Pancreas (tissue), 10 donors: Measurements from ENCODE around the gene RASA1. TPM values are rescaled to one million over a fixed set of nuclear protein-coding genes. Genes with fewer than 3 reads are reported as not detected.

Experiments
- ATAC-seq, 4 donors: fragments of 200-7000 bp; cut with Tn5 transposase; one replicate each; pipeline versions ENCODE4 v1.8.0 to v1.9.1; 2020; ENCODE audit warnings: mild to moderate bottlenecking in 4 of 4, moderate library complexity in 4 of 4
- DNase-seq, 6 donors: peaks; one replicate each; pipeline ENCODE4 v3.0.0-alpha.2; 2020
- FAIRE-seq: peaks from 2 replicates; lab custom pipeline; 2012; peaks lifted over from hg19 to GRCh38; lab: Jason Lieb, UNC
- H3K27ac ChIP-seq, 4 donors: fragments of 200-600 bp; sonication (generic); 1 replicate in 3 of 4; 2 replicates in 1 of 4; pipeline versions ENCODE4 v1.5.0 to v1.8.0; 2020
- H3K27me3 ChIP-seq, 4 donors: fragments of 200-600 bp; one replicate each; pipeline ENCODE4 v1.8.0; 2021
- H3K36me3 ChIP-seq, 3 donors: fragments of 200-600 bp; sonication (generic) in 1 of 3; one replicate each; pipeline versions ENCODE4 v1.5.0 to v1.8.0; 2020 to 2021
- H3K4me1 ChIP-seq, 3 donors: fragments of 200-600 bp; one replicate each; pipeline ENCODE4 v1.8.0; 2021
- H3K4me3 ChIP-seq, 4 donors: fragments of 200-600 bp; sonication (generic) in 2 of 4; one replicate each; pipeline versions ENCODE4 v1.5.0 to v1.8.0; 2020 to 2021
- H3K9me3 ChIP-seq, 4 donors: fragments of 200-600 bp; one replicate each; pipeline ENCODE4 v1.8.0; 2021
- WGBS, 2 donors: extraction: QIAGEN DNeasy Blood & Tissue Kit; methylation state at CpG; one replicate each; pipeline ENCODE4 v1.1.7; 2013; 5-methylcytosine and 5-hydroxymethylcytosine counted together
- intact Hi-C, 3 donors: fragments of 100-400 bp; cut with DNase I; formaldehyde crosslinking; loops; one replicate each; pipeline versions ENCODE4 v1.11.1 to v1.14.2; 2022
- polyA plus RNA-seq, 2 donors: library from polyadenylated mRNA; stranded (reverse); fragments of 200-250 nt; gene quantifications; one replicate each; pipeline ENCODE4 v1.2.3, GENCODE V29; 2013
- total RNA-seq, 6 donors: library from RNA; stranded (reverse); fragmentation: NEBNext Ultra II Directional in 4 of 6; extraction: Animal tissue kit (Norgen Biotek cat#: 25700) in 4 of 6; gene quantifications; one replicate each; pipeline versions ENCODE4 v1.2.1 to v1.2.4, GENCODE V29; 2021 to 2023
- TF ChIP-seq, protein P1 (sequence below), 4 donors: fragments of 200-600 bp; sonication (generic) in 3 of 4; IDR thresholded peaks; one replicate each; pipeline versions ENCODE4 v1.5.0 to v1.8.0; 2021; ENCODE audit warnings: antibody characterized with exemption in 4 of 4
- donor health status: healthy with polysubstance abuse.
- donor health status: DM: no; HTN: no; CAD: no; lungs with moderate emphysema.
- donor health status: DM: no; HTN: no; CAD: no.
- donor health status: control.
- donor health status: control.
- donor health status: Bipolar disorder and iron deficiency.
- donor health status: DM: yes; HTN: yes; CAD: no.
- donor health status: DM: no; HTN: no; CAD: no.
- donor health status: DM: no; HTN: no; CAD: no.
- donor health status: DM: yes; HTN: yes; CAD: no.

RASA1 gene
- total and polyA plus RNA-seq, 8 donors = 5.2 to 17.7 (median 9.9) TPM

DNA sequence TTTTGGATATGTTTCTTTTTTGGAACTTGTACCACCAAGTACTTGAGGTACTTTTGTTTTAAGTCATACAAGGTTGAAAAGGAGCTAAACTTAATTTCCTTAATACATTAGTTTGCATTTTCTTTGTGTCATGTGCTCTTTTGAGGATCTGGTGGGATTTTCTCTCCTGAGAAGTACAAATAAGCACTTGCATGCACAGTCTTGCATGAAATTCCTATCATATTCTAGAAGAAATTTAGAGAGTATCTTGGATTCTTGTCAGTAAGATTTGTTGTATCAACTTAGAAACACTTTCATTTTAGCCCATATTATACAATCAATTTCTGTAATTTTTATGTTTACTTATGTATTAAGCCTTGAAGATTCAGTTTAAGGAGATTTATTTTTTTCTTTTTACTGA, 80.2 kb downstream of the RASA1 start:
- Histone ChIP-seq H3K4me3 (no peak overlapping the region), H3K27me3 (no peaks in the 10 kb centered on the region), H3K4me1 (no peaks in the 10 kb centered on the region), H3K36me3 (no peaks in the 10 kb centered on the region), H3K27ac (no peak overlapping the region), H3K9me3 (no peaks in the 10 kb centered on the region)
- DNase-seq (no peak), ATAC-seq (no peak), FAIRE-seq (no peak)
- TF ChIP-seq, protein P1, sequence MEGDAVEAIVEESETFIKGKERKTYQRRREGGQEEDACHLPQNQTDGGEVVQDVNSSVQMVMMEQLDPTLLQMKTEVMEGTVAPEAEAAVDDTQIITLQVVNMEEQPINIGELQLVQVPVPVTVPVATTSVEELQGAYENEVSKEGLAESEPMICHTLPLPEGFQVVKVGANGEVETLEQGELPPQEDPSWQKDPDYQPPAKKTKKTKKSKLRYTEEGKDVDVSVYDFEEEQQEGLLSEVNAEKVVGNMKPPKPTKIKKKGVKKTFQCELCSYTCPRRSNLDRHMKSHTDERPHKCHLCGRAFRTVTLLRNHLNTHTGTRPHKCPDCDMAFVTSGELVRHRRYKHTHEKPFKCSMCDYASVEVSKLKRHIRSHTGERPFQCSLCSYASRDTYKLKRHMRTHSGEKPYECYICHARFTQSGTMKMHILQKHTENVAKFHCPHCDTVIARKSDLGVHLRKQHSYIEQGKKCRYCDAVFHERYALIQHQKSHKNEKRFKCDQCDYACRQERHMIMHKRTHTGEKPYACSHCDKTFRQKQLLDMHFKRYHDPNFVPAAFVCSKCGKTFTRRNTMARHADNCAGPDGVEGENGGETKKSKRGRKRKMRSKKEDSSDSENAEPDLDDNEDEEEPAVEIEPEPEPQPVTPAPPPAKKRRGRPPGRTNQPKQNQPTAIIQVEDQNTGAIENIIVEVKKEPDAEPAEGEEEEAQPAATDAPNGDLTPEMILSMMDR (IDR thresholded peaks at IDR 0.05) = no peak
- intact Hi-C loops = no loop called here

DNA sequence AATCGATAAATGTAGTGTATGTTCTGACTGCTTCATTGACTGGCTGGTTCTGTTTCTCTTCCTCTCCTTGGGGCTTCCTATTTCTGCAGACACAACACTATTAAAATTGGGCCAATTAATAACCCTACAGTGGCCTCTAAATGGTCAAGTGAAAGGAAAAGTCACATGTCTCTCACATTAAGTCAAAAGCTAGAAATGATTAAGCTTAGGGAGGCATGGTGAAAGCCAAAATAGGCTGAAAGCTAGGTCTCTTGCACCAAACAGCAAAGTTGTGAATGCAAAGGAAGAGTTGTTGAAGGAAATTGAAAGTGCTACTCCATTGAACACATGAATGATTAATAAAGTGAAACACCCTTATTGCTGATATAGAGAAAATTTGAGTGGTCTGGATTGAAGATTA, 86.8 kb downstream of the RASA1 start:
- DNase-seq (no peak), FAIRE-seq (no peak), ATAC-seq (no peak)
- 92 to 100% methylated on average over 1 of the region's 1 CpG for WGBS, 2 donors
- Histone ChIP-seq H3K9me3 (no peaks in the 10 kb centered on the region), H3K27me3 (no peaks in the 10 kb centered on the region), H3K4me1 (no peaks in the 10 kb centered on the region), H3K4me3 (no peak overlapping the region), H3K27ac (no peak overlapping the region), H3K36me3 (no peaks in the 10 kb centered on the region)
- intact Hi-C loops = no loop called here
- TF ChIP-seq, protein P1 (IDR thresholded peaks at IDR 0.05) = no peak

DNA sequence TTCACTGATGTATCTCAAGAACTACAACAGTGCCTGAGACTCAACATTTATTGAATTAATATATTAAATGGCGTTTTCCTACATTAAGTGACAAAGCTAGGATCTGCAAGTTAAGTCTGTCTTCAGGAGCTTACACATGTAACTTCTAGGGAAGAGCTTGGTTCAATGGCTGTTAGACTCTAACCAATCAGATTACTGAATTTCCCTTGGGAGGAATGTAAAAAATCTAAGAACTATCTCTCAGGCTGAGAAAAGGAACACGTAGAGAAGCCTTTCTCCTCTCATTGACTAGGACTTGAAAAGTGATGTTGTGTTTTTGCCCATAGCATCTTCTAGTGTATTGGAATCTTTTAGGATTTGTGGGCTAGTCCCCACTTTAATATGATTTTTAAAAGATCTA, 91.4 kb downstream of the RASA1 start:
- DNase-seq (no peak), ATAC-seq (no peak), FAIRE-seq (no peak)
- intact Hi-C loops = no loop called here
- 93 to 97% methylated on average over 2 of the region's 2 CpGs for WGBS, 2 donors
- TF ChIP-seq, protein P1 (IDR thresholded peaks at IDR 0.05) = no peak
- H3K36me3 ChIP-seq = peaks cover 0 to 8% (median 0%) of the 10 kb centered on the region in 3 donors
- no peak overlapping the region for H3K4me3 ChIP-seq
- H3K27ac ChIP-seq = no peak overlapping the region
- H3K4me1 ChIP-seq = no peaks in the 10 kb centered on the region
- no peaks in the 10 kb centered on the region for H3K9me3 ChIP-seq
- no peaks in the 10 kb centered on the region for H3K27me3 ChIP-seq

DNA sequence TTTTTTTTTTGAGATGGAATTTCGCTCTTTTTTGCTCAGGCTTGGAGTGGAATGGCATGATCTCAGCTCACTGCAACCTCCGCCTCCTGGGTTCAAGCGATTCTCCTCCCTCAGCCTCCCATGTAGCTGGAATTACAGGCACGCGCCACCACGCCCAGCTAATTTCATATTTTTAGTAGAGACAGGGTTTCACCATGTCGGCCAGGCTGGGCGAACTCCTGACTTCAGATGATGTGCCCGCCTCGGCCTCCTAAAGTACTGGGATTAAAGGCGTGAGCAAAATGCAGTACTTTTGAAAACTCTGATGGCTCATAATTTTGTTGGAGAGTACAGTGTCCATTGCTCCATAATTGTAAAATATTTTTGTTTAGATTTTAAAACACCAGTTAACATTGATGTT, 92.4 kb downstream of the RASA1 start:
- H3K27ac ChIP-seq = no peak overlapping the region
- FAIRE-seq (no peak), ATAC-seq (no peak), DNase-seq (no peak)
- 88 to 97% methylated on average over 11 of the region's 11 CpGs for WGBS, 2 donors
- H3K36me3 ChIP-seq = peaks cover 0 to 10% (median 0%) of the 10 kb centered on the region in 3 donors
- no peaks in the 10 kb centered on the region for H3K27me3 ChIP-seq
- intact Hi-C loops = no loop called here
- no peak overlapping the region for H3K4me3 ChIP-seq
- no peaks in the 10 kb centered on the region for H3K9me3 ChIP-seq
- H3K4me1 ChIP-seq = no peaks in the 10 kb centered on the region
- TF ChIP-seq, protein P1 (IDR thresholded peaks at IDR 0.05) = no peak

DNA sequence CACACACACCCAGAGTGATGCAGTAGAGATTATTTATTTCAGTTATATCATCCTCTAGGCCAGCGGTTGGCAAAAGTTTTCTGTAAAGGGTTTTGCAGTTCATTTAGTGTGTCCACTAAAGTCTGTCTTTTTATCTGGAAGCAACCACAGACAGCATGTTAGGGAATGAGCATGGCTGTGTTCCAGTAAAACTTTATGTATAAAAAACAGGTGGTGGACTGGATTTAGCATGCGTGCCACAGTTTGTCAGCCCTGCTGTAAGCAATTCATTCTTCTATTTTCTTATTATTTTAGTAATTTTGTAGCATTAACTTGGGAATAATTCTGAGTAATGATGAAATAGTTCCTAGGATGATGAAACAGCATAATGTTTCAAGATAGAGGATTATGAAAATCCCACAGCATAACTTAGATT, 93.4 kb downstream of the RASA1 start:
- no peak overlapping the region for H3K27ac ChIP-seq
- peaks cover 0 to 10% (median 0%) of the 10 kb centered on the region in 3 donors for H3K36me3 ChIP-seq
- WGBS, 2 donors = 95 to 98% methylated on average over 2 of the region's 2 CpGs
- H3K9me3 ChIP-seq = no peaks in the 10 kb centered on the region
- intact Hi-C loops = no loop called here
- H3K27me3 ChIP-seq = no peaks in the 10 kb centered on the region
- no peaks in the 10 kb centered on the region for H3K4me1 ChIP-seq
- ATAC-seq (no peak), FAIRE-seq (no peak), DNase-seq (no peak)
- TF ChIP-seq, protein P1 (IDR thresholded peaks at IDR 0.05) = no peak
- no peak overlapping the region for H3K4me3 ChIP-seq
